ENCODE results near the gene PDIA5.
A peak's percentile ranks its signal among the peaks of the same experiment; 100 is the strongest.

PDIA5 gene

DNA sequence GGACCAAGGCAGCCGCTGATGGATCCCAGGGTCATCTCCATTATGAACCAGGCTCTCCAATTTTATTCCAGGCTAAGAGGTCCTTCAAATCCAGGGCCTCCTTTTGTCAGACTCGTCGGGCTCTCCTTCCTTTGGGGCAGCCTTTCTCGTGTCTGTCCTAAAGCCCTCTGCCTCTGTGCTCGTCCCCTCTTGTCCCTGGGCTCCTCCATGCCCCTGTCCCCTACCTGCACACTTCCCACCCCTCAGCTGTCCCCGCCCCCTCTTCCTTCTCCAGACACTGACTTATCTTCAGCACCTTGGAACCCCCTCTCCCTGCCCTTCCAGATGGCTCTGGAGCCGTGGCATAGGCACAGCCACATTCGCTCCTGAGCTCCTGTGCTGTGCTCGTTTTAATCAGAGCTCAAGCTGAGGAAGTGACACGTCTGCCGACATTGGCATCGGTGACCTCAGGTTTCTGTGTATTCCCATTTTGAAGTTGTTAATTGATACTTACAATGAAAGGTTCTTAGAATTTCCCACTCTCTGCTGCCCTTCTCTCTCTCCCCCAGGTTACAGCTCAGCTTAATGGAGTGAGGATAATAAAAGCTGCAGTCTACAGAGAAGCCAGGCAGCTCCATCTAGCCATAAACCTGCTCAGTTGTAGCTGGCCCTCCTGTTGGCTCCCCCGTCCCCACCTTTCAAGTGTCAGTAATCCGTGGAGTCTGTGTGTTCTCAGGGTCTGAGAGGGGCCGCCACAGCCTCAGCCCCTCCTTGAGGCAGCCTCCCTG is 83.8 kb downstream of the PDIA5 start:
- DNase-seq (ENCODE audit: low spot score): no peak

DNA sequence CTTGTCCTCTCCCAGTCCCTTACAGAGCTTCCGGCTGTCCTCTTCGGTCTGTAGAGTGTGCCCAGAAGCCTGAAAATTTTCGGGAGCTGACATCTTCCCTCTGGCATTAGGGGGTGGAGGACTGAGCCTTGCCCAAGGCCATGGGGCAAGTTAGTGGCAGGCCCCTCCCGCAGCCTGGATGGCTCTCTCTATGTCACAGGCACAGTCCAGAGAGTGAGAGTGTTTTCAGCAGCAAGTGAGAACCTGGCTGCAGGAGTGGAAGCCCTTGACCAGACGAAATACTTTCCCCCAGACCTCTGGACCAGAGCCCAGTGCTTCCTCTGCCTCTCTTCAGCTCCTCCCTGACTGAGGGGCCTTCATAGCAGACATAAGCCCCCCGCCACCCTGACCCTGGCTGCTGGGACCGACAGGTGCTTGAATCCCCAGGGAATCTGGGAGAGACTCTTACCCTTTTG is 84.5 kb downstream of the PDIA5 start:
- peak; percentile 42 for DNase-seq (ENCODE audit: low spot score)

DNA sequence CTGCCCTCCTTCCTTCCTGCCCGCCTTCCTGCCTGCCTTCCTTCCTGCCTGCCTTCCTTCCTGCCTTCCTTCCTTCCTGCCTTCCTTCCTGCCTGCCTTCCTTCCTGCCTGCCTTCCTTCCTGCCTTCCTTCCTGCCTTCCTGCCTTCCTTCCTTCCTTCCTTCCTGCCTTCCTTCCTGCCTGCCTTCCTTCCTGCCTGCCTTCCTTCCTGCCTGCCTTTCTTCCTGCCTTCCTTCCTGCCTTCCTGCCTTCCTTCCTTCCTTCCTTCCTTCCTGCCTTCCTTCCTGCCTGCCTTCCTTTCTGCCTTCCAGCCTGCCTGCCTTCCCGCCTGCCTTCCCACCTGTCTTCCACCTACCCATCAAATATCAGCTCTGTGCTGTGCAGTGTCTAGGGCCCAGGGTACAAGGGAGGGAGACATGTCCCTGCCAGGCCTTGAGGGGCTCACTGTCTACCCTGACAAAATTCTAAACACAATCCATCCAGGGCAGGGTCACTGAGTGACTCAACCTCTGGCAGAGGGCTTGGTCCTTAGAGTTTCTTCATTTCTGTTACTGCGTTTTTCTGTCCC is 85.1 kb downstream of the PDIA5 start:
- peak; percentile 23 for DNase-seq (ENCODE audit: low spot score)

DNA sequence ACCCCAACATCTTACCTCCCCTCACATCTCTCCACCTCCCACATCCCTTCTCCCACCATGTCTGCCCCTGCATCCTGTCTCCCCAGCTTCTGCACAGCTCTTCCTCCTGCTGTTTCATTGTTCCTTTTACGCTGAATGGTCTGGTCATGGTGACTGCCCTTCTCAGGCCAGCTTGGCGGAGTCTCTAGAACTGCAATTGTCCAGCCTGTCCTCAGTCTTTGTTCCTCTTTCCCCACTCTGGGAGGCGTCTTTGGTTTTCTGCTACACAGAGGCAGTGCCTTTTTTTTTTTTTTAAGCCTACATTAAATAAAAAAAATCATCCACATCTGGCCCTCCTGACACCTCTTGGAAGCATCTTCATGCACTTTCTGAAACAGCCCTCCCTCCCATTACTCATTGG is 85.9 kb downstream of the PDIA5 start:
- peak; percentile 49 for DNase-seq (ENCODE audit: low spot score)

DNA sequence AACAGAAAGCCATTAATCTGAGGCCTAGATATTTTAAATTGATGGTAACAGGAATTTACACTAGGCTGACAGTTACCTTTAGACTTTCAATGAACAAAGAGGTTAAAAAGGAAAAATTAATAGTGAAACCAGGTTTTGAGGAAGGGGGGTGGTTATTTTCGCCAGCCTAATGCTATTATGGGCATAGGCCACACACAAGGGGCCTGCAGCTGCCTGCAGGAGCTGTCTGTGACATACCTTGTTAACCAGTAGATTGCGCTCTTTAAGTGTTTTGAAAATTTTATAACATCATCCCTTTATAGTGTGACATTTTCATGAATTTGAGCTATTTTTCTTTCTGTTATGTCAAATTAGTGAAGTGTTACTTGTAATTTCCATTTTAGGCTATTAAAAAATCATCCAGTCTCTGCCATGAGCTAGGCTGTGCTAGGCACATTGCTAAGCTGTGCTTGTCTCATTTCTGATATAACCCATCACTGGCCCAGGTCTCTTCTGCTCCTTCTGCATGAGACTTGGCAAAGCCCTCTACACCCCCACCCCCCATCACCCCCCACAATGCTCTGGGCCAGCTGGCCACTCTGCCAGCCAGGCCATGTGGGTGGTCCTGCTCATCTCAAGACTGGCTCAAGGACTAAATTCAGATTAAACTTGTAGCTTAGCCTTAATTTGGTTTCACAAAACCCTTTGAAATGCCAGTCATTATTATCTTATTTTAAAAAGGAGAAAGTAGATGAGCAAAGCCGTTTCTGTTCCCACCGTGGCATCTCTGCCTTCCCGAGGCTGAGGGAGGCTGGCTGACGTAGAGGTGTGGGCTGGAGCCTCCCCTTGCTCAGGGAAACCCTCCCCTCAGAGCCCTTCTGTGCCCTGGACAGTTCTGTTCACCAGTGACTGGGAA is 86.5 kb downstream of the PDIA5 start:
- peak; percentile 44 for DNase-seq (ENCODE audit: low spot score)

DNA sequence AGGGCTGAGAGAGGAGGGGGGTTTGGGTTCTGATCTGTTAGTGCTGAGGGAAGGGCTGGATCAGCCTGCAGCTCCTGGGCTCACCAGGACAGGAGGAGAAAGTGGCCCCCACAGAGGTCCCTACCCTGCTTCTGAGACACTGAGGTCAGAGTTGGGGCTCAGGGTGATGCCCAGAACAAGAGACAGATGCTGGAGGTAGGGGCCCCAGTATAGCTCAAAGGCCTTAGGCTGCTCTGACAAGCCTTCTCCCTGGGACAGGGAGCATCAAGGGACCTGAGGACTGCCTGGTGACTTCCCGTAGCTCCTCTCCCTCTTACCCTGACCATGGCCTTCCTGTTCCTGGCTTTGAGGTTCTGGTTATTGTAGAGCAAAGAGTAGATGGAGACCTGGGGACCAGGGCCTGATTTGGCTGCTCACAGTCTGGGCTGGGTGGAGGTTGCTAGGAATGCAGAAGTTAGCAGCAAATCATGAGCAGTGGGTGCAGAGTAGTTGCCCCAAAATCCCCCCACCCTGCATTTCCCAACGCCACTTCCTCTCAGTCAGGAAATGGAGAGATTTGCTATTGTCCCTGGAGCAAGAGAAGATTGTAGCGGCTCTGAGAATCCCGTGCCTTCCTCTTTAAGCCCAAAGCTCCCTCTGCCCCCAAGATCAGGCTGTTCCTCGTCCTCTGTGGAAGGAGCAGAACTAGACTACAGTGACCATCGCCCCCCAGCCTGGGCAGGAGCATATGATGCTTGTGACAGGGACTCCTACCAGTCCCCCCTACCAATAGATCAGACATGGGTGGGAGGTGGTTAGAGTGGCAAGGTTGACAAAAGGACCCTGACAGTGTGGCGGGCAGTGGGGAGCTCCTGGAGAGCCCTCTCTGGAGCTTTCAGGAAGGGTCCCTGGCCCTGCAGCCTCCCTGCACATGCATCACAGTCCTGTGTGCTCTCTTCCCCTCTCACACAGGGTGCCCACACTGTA is 87.5 kb downstream of the PDIA5 start:
- DNase-seq (ENCODE audit: low spot score): peak; percentile 37

DNA sequence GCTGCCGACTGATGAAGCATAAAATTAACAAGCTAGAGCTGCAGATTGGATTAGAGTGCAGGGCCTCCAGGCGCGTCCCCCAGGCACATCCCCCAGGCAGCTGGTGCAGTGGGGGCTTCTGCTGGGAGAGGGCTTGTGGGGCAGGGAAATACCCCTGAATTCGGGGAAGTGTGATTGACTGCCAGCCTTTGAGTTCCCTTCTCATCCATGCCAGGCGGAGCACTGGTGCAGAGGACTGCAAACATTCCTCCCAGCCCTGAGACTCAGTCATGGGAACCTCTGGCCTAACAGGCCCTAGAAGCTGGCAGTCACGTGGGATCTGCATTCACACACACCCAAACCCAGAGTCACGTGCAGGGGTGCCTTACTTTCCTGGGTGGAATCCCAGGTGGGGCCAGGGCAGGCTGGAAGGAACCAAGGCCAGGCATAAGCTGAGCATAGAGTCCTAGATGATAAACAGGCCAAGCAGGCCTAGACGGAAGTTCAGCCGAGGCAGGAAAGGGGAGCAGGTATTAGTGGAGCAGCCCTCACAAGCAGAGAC is 88.7 kb downstream of the PDIA5 start:
- peak; percentile 61 for DNase-seq (ENCODE audit: low spot score)

DNA sequence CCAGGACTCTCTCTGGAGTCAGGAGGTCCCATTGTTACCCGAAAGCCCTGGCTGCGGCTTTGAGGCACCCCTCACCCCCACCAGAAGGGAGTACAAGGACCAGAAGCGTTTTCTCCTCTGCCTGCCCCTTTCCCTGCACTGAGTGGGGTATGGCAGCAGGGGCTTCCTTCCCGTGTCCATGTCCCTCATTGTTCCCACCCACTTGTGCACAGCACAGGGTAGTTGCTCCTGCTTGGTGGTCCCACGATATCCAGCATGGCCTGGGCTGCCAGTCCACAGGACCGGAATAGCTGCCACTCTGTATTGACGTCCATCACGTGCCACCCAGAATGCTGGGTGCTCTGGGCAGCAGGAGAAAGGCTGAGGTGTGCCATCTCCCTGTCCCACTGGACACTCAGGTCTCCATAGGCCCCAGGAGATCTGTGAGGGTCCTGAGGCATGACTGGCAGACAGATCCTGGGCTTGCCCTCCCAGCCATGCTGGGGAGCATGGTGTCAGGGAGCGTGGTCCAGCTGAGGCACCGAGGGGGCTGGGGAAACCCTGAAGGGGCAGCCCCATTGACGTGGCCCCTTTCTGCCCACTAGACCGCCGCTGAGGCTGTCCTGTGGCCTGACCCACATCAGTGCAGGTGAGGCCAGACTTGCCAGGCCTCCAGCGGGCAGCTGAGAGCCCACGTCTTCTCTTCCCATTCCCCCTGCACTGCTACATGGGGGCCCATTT is 89.6 kb downstream of the PDIA5 start:
- DNase-seq (ENCODE audit: low spot score): peak; percentile 38

DNA sequence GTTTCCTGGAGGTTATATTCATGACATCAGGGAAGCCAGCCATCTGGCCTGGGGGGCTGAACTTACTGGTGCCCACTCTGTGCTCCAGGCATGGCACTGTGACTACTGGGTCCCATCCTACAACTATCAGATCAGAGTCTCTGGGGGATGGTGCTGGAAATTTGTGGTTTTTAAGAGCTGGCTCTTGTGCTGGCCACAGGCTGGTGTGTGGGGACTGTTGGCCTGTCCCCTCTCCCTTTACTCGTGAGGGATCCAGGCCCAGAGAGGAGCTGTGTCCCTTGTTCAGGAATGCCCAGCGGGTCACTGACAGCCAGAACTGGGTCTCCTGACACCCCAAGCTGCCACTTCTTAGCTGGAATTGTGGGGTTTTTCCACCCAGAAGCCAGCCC is 90.4 kb downstream of the PDIA5 start:
- peak; percentile 32 for DNase-seq (ENCODE audit: low spot score)

DNA sequence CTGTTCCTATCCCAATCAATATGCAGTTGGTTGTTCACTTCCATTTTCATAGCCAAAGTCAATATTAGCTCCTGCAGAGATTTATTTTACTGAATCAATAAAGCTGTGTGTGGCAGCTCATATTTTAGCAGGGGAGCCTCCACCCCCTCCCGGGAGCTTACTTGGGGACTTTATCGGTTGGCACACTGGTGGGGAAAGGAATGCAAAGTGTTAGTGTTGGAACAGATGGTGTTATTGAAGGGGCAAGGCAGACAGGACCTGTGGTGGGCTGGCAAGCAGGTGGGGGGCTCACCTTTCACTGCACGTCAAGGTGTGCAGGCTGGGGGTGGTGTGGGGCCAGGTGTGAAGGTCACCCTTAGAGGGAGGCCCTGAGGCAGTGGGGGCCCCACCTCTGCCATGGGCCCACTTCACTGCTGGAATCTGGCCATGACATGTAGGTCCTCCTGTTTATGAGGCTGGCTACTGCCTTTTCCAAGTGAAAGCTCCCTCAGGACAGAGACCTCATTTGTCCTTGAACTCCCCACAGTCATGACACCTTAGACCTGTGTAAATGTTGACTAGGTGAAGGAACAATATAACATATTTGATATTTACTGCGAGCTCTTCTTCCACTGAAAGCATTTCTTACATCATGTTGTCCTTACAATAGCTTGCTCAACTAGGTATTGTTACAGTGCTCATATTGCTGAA is 90.9 kb downstream of the PDIA5 start:
- DNase-seq (ENCODE audit: low spot score): peak; percentile 18

DNA sequence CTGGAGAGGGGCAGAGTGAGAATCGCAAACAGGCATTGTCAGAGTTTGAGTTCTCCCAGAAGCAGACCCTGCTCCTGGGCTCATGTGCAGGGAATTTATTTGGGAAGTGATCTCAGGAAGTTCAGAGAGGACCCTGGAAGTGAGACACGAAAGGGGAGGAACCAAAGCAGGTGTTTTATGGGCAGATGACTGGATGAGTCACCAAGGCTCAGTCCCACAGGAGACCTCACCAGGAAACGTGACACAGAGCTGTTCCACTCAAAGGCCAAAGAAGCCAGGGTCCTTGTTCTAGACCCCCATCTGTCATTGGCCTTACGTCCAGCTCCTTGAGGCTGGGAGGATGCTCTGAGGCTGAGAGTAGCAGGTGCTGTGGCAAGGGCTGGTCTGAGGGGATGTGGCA is 91.5 kb downstream of the PDIA5 start:
- peak; percentile 13 for DNase-seq (ENCODE audit: low spot score)

DNA sequence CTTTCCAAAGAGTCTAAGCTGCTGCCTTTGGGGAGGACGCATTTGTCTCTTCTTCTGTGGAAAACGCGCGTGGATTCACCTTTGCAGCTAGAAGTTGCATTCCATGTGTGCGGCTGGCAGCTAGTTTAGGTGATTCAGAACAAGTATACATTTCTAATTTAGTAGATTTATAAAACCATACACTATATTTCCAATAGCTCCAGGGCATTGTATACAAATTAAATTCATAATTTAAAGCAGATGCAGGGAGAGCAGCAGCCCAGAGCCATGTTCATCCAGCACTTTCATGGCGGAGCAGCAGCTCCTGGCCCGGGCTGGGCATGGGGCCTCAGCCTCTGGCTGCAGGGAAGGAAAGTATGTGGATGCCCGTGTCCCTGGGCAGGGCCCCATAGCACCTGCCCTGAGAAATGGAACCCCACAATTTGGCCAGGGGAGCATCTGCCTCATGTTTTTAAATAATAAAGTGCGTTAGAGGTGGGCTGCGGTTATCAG is 92.1 kb downstream of the PDIA5 start:
- DNase-seq (ENCODE audit: low spot score): peak; percentile 16

DNA sequence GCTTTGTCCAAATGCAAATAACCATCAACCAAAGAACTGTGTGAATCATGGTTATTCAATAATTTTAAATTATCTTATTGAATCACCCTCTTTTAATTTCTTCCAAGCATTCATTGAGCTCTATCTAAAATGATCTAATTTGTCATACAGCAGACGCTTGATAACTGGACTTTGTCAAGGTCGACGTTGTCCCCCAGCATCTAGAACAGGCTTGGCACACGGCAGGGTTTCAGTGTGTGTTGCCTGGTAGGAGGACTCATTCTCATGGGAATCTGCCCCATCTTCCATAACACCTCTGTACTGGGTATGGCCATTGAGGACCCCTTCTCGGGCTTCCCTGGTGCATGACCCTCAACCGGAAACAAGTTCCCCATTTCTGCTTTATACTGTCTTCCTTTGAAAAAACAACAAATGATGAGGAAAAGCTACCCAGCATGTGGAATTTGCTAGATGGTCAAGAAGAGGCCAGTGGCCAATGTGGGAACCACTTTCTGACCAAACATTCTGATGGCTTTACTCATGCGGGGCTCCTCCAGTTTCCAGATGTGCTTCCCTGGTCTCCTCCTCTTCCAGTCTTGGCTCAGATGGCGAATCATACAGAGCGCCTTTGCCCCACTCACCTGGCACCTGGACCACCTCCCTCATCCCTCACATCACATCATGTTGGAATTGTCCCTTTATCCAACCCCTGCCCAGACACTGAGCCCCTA is 93.3 kb downstream of the PDIA5 start:
- no peak for DNase-seq (ENCODE audit: low spot score)

DNA sequence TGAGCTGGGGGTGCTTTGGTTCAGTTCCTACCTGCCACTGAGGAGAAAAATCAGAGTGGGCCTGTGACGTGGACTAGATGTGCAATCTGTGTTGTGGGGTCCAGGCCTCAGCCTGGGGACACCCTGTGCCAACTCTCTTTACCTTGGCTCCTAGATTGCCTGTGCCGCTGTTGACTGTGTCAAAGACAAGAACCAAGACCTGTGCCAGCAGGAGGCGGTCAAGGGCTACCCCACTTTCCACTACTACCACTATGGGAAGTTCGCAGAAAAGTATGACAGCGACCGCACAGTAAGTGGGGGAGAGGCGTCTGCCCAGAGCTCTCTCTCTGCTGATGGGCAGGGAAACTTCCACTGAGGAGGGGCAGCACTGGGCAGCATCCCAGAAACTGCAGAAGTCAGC is 94.3 kb downstream of the PDIA5 start:
- DNase-seq (ENCODE audit: low spot score): no peak

DNA sequence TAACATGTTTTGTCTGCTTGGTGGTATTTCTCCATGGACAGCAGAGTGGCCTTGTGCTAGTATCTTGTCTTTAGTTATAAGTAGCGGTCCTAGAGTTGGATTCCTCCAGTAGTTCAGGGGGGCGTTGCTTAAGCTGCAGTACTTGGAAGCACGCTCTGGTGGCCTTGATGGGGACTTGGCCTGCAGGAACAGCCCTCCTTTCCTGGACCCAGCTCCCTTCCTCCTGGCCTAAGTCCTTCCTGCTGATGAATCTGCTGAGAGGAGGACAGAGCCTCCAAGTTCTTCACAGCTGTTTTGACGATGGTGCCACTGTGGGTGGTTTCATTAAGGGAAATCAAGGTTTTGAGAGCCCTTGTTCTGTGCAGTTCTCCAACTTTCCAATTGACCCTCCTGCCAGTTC is 96.3 kb downstream of the PDIA5 start:
- no peak for DNase-seq (ENCODE audit: low spot score)

DNA sequence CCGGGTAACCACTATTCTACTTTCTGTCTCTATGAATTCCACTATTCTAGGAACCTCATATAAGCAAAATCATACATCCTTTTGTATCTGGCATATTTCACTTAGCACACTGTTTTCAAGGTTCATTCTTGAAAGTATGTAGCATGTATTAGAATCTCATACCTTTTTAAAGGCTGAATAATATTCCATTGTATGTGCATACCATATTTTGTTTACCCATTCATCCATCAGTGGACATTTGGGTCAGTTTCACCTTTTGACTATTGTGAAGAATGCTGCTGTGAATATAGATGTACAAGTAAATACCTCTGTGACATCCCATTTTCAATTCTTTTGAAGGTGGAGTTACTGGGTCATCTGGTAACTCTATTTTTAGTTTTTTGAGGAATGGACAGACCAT is 98.3 kb downstream of the PDIA5 start:
- no peak for DNase-seq (ENCODE audit: low spot score)

DNA sequence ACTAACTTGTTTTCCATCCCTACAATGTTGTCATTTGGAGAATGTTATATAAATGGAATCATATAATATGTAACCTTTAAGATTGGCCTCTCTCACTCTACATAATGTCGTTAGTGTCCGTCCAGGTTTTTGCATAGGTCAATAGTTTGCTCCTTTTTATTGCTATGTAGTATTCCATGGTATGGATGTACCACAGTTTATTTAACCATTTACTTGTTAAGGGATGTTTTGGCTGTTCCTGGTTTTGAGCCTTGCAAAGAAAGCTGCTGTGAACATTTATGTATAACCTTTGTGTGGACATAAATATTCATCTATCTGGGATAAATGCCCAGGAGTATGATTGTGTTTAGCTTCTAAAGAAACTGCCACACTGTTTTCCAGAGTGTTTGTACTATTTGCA is 100.9 kb downstream of the PDIA5 start:
- DNase-seq (ENCODE audit: low spot score): no peak

DNA sequence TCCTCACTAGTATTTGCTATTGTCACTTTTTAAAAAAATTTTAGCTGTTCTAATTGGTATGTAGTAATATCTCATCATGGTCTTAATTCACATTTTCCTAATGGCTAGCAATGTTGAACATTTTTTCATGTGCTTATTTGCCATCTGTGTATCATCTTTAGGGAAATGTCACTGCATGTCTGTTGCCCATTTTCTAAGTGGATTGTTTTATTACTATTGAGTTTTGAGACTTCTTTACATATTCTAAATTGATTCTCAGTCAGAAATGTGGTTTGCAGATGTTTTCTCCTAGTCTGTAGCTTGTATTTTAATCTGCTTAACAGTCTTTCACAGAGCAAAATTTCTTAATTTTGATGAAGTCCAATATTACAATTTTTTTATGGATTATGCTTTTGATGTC is 101.3 kb downstream of the PDIA5 start:
- no peak for DNase-seq (ENCODE audit: low spot score)

DNA sequence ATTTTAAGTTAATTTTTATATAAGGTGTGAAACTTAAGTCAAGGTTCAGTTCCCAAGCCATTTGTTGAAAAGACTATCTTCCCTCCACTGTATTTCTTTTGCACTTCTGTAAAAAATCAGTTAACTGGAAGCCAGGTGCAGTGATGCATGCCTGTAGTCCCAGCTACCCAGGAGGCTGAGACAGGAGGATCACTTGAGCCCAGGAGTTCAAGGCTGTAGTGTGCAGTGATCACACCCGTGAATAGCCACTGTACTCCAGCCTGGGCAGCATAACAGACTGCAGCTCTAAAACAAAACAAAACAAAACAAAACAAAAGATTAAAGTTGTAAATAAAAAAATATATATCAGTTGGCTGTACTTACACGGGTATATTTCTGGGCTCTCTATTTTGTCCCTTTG is 101.8 kb downstream of the PDIA5 start:
- no peak for DNase-seq (ENCODE audit: low spot score)
